Bronchial epithelial cell (primary cell): Measurements from ENCODE around the gene HIVEP3. TPM values are rescaled to one million over a fixed set of nuclear protein-coding genes. Genes with fewer than 3 reads are reported as not detected.

Experiments
- DNase-seq: peaks from one replicate; pipeline ENCODE4 v3.0.0-alpha.2; 2010; ENCODE audit warnings: low read depth
- FAIRE-seq: peaks from 2 replicates; lab custom pipeline; 2011; peaks lifted over from hg19 to GRCh38; lab: Jason Lieb, UNC
- H3K27me3 ChIP-seq: 2 replicates; pipeline ENCODE4 v1.5.1; 2011; ENCODE audit warnings: low read length; ENCODE audit not compliant: control insufficient read depth, insufficient read depth
- H3K36me3 ChIP-seq: 2 replicates; pipeline ENCODE4 v1.5.1; 2011; ENCODE audit warnings: low read length; ENCODE audit not compliant: control insufficient read depth, insufficient read depth
- H3K4me3 ChIP-seq: 2 replicates; pipeline ENCODE4 v1.5.1; 2011; ENCODE audit warnings: mild to moderate bottlenecking, low read depth, low read length, control low read depth
- total RNA-seq: library from RNA; depleted of rRNA; stranded (reverse); fragments of >200 nt; gene quantifications from 2 replicates; pipeline ENCODE4 v1.2.1, GENCODE V29; 2014
- TF ChIP-seq, protein P1 (sequence below): IDR thresholded peaks from 2 replicates; pipeline ENCODE4 v1.5.1; 2011; ENCODE audit warnings: mild to moderate bottlenecking, moderate library complexity, low read length, control low read depth, inconsistent platforms; ENCODE audit not compliant: insufficient read depth, severe bottlenecking

The HIVEP3 gene
- total RNA-seq, 1 donor from 2014 or later, result under 0.01 TPM

DNA sequence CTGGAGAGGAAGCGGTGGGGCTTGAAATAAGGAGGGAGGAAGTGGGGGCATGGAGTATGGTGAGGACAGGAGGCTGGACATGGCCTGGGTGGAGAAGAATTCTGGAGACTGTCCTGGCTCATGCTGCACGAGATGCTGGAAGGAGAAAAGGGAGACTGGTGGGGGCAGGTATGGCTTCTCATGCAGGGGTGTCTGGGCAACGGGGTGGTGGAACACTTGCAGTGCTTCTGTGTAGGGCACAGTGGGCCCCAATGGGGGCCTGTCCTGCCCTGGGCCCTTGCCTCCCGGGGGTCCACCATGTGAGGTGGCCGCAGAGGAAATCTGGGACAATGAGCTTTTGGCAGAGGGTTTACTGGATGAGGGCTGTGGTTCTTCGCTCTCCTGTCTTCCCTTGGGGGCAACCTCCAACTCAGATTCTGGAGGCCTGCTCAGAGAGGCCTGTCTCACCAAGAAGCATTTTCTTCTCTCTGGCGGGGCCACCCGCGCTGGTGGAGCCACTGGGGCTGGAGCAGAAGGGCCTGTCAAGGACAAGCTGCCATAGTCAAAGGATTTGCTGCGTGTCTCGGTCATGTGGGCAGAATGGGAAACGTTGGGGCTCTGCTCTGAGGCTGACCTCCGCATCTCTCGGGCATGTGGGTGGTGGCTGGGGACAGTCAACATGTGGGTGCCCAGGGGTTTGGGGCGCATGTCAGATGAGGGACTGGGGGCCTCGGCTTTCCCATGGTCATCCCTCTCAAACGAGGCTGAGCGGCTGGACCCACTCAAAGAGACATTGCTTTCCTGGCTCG, 337.3 kb downstream of the HIVEP3 start:
- TF ChIP-seq, protein P1, sequence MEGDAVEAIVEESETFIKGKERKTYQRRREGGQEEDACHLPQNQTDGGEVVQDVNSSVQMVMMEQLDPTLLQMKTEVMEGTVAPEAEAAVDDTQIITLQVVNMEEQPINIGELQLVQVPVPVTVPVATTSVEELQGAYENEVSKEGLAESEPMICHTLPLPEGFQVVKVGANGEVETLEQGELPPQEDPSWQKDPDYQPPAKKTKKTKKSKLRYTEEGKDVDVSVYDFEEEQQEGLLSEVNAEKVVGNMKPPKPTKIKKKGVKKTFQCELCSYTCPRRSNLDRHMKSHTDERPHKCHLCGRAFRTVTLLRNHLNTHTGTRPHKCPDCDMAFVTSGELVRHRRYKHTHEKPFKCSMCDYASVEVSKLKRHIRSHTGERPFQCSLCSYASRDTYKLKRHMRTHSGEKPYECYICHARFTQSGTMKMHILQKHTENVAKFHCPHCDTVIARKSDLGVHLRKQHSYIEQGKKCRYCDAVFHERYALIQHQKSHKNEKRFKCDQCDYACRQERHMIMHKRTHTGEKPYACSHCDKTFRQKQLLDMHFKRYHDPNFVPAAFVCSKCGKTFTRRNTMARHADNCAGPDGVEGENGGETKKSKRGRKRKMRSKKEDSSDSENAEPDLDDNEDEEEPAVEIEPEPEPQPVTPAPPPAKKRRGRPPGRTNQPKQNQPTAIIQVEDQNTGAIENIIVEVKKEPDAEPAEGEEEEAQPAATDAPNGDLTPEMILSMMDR, result no peak
- H3K27me3 ChIP-seq, result no peaks in the 10 kb centered on the region

DNA sequence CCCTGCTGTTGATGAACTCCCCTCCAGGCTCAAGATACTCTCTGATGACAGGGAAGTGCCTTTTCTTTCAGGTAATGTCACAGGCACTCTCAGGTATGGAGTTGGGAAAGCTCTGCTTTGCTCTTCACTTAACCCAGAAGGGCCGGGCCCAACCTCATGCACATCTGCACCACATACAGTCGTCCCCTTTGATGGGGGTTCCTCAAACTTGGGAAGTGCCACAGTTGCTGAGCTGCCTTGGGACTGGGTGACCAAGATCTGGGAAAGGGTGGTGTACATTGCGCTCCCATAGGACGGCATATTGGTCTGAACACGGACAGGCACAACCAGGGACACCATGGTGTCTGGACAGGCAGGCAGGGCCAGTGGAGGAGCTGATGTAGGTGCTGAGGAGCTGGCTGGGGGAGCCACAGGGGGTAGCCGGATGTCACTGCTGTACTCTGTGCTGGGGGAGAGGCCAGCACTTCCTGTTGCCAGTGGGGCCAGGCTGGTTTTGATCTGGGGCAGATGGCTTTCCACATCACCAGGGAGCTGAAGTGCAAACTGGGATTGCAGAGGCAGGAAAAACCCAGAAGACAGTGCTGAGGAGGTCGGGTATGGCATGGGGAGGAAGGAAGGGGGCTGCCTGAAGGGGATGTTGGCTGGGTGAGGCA, 338.1 kb downstream of the HIVEP3 start:
- Histone ChIP-seq H3K4me3 (no peak overlapping the region), H3K27me3 (no peaks in the 10 kb centered on the region), H3K36me3 (no peaks in the 10 kb centered on the region)
- FAIRE-seq (peak; percentile 72), DNase-seq (no peak)
- TF ChIP-seq, protein P1, result no peak

More for the DNA sequence above, 337.3 kb downstream of the HIVEP3 start:
- H3K4me3 ChIP-seq, result no peak overlapping the region
- no peak for DNase-seq
- FAIRE-seq, result no peak
- no peaks in the 10 kb centered on the region for H3K36me3 ChIP-seq

GRCh38 chr1:41580021-41580420, 338.7 kb downstream of the HIVEP3 start:
- H3K4me3 ChIP-seq, result no peak overlapping the region
- no peaks in the 10 kb centered on the region for H3K36me3 ChIP-seq
- H3K27me3 ChIP-seq, result no peaks in the 10 kb centered on the region
- TF ChIP-seq, protein P1, result no peak
- no peak for DNase-seq
- peak; percentile 81 for FAIRE-seq

GRCh38 chr1:41578712-41579335, 339.9 kb downstream of the HIVEP3 start:
- FAIRE-seq (no peak), DNase-seq (peak; percentile 24)
- H3K36me3 ChIP-seq, result no peaks in the 10 kb centered on the region
- no peaks in the 10 kb centered on the region for H3K27me3 ChIP-seq
- H3K4me3 ChIP-seq, result no peak overlapping the region
- TF ChIP-seq, protein P1, result peak; percentile 44

- FAIRE-seq, result no peak
Measured at GRCh38 chr1:41576620-41577019, 342.1 kb downstream of the HIVEP3 start.

More at GRCh38 chr1:41576620-41577019, 342.1 kb downstream of the HIVEP3 start:
- Histone ChIP-seq H3K36me3 (no peaks in the 10 kb centered on the region), H3K27me3 (no peaks in the 10 kb centered on the region), H3K4me3 (no peak overlapping the region)
- TF ChIP-seq, protein P1, result no peak
- DNase-seq, result no peak
